ENCODE data around the gene CTDP1. TPM values are rescaled to one million over a fixed set of nuclear protein-coding genes. Genes with fewer than 3 reads are reported as not detected.

CTDP1 gene
- total RNA-seq, 1 experiment from 2014 or later = 24.9 TPM

GRCh38 chr18:79687806-79688205 lies 8.2 kb downstream of the CTDP1 start (continued):
- TF ChIP-seq REST (IDR thresholded peaks at IDR 0.05; ENCODE audit: low read depth) = no peak
- no peak for TF ChIP-seq POLR2A (IDR thresholded peaks at IDR 0.05; ENCODE audit: borderline replicate concordance, extremely low read depth, insufficient read depth, insufficient read length)

GRCh38 chr18:79690071-79690470 lies 10.5 kb downstream of the CTDP1 start:
- H3K27me3 ChIP-seq (ENCODE audit: insufficient read depth, low read length) = no peaks in the 10 kb centered on the region
- H3K4me1 ChIP-seq (ENCODE audit: control insufficient read depth in 1 of 2, insufficient read depth in 2 of 2, low read length in 2 of 2) = no peaks in the 10 kb centered on the region
- H3K9me2 ChIP-seq (ENCODE audit: insufficient read depth) = no peaks in the 10 kb centered on the region
- H3K36me3 ChIP-seq (ENCODE audit: control insufficient read depth in 1 of 2, insufficient read depth in 2 of 2, low read length in 2 of 2) = no peaks in the 10 kb centered on the region; a peak in 1 of 4 replicates
- no peak overlapping the region for H3K4me2 ChIP-seq (ENCODE audit: low read length)
- no peak overlapping the region for H3K9ac ChIP-seq (ENCODE audit: low read length)
- 0 out of 2 replicates have a peak, but pooled peaks cover 4% of the 10 kb centered on the region for H4K20me1 ChIP-seq (ENCODE audit: insufficient read depth)
- no peak overlapping the region for H3K4me3 ChIP-seq (replicated peaks in 1 of 2; ENCODE audit: low read depth in 1 of 2, low read length in 2 of 2)
- peaks cover 72% of the 10 kb centered on the region for H3K79me2 ChIP-seq (ENCODE audit: insufficient read depth, low read length)
- CTCF ChIA-PET = no interaction called here
- intact Hi-C loops (cut with micrococcal nuclease) = no loop called here
- H2AFZ ChIP-seq (ENCODE audit: low read depth, low read length, poor library complexity, severe bottlenecking) = no peak overlapping the region
- ATAC-seq (no peak), DNase-seq (ENCODE audit: low read depth, low spot score) (no peak)
- no peak overlapping the region for H3K27ac ChIP-seq (ENCODE audit: low read depth, low read length)
- TF ChIP-seq POLR2AphosphoS5 (IDR thresholded peaks at IDR 0.05; ENCODE audit: low read depth, low read length) = no peak
- TF ChIP-seq RAD21 (IDR thresholded peaks at IDR 0.05; ENCODE audit: low read depth) = no peak
- TF ChIP-seq YY1 (IDR thresholded peaks at IDR 0.05; ENCODE audit: extremely low read depth, insufficient replicate concordance, low read depth, low read length) = no peak
- no peak for TF ChIP-seq EZH2 (IDR thresholded peaks at IDR 0.05)
- TF ChIP-seq SP1 (IDR thresholded peaks at IDR 0.05; ENCODE audit: low read depth) = no peak
- TF ChIP-seq SIN3A (IDR thresholded peaks at IDR 0.05; ENCODE audit: low read depth) = no peak
- TF ChIP-seq CEBPB (IDR thresholded peaks at IDR 0.05; ENCODE audit: low read depth) = no peak
- BruUV-seq (replicated peaks) = no TSS peak
- H3K9me3 ChIP-seq (ENCODE audit: control insufficient read depth in 1 of 2, insufficient read depth in 1 of 2, low read depth in 1 of 2, low read length in 2 of 2) = no peaks in the 10 kb centered on the region
- POLR2A ChIA-PET = no interaction called here
- RAD21 ChIA-PET (ENCODE audit: low non-redundant PET in 1 of 2, low total read pairs in 2 of 2, uncharacterized antibody in 2 of 2, unreplicated experiment in 2 of 2) = no interaction called here
